GM21717 (cell line): ENCODE data around the gene TNK2.

Source experiments
- ATAC-seq: cut with Tn5 transposase; IDR thresholded peaks from one replicate; pipeline ENCODE4 v1.9.1; 2021; ENCODE audit warnings: mild to moderate bottlenecking, moderate library complexity; ENCODE audit not compliant: unreplicated experiment

The TNK2 gene

GRCh38 chr3:195886181-195887141, 21.9 kb downstream of the TNK2 start:
- no peak for ATAC-seq

GRCh38 chr3:195885036-195885891, 23.1 kb downstream of the TNK2 start:
- ATAC-seq = no peak

DNA sequence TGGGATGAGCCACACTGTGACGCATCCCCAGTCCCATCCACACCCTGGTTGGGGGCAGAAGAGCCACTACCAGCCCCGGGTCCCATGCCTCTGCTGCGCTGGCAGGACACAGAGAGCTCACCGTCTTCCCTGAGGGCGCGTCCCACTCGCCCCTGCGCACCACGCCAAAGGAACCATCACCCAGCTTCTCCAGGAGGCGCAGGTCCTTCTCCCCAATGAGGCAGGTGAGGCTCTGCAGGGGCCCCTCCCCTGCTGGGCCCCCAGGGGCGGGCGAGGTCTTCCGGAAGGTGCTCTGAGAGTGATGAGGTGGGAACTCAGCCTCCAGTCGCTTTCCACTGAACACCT, 23.7 kb downstream of the TNK2 start:
- ATAC-seq = no peak

GRCh38 chr3:195883801-195884200, 24.6 kb downstream of the TNK2 start:
- no peak for ATAC-seq

DNA sequence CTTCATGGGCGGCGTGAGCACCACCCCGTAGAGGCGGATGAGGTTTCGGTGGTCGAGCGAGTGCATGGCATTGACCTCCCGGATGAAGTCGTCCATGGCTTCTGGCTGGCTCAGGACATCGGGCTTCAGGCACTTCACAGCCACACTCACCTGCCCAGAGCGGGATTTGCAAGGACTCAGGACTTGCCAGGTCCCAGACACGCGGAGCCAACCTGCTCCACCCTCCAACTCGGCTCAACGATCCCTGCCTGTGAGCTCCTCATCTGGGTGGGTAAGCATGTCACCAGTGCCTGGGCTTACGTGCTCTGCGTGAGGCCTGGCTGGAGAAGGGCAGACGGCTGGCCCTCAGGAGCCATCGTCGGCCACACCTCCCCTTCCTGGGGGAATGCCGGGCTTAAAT, 25.2 kb downstream of the TNK2 start:
- no peak for ATAC-seq

GRCh38 chr3:195882002-195882441, 26.3 kb downstream of the TNK2 start:
- no peak for ATAC-seq

DNA sequence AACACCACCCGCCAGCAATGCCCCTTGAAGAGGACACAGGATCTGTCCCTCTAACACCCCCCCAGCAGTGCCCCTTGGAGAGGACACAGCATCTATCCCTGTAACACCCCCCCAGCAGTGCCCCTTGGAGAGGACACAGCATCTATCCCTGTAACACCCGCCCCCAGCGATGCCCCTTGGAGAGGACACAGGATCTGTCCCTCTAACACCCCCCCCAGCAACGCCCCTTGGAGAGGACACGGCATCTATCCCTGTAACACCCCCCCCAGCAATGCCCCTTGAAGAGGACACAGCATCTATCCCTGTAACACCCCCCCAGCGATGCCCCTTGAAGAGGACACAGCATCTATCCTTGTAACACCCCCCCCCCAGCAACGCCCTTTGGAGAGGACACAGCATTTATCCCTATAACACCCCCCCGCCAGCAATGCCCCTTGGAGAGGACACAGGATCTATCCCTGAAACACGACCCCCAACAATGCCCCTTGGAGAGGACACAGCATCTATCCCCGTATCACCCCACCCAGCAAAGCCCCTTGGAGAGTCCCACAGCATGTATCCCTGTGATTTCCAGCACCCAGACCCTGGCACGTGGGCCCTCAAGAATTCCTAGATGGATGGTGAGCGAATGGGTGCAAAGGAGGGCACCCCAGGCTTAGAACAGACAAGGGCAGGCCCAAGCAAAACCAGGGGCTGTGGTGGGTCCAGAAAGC, 26.9 kb downstream of the TNK2 start:
- ATAC-seq = no peak

- no peak for ATAC-seq
Measured at GRCh38 chr3:195880037-195880431, 28.3 kb downstream of the TNK2 start.

- ATAC-seq = no peak
Measured at GRCh38 chr3:195879416-195880036, 28.8 kb downstream of the TNK2 start.

DNA sequence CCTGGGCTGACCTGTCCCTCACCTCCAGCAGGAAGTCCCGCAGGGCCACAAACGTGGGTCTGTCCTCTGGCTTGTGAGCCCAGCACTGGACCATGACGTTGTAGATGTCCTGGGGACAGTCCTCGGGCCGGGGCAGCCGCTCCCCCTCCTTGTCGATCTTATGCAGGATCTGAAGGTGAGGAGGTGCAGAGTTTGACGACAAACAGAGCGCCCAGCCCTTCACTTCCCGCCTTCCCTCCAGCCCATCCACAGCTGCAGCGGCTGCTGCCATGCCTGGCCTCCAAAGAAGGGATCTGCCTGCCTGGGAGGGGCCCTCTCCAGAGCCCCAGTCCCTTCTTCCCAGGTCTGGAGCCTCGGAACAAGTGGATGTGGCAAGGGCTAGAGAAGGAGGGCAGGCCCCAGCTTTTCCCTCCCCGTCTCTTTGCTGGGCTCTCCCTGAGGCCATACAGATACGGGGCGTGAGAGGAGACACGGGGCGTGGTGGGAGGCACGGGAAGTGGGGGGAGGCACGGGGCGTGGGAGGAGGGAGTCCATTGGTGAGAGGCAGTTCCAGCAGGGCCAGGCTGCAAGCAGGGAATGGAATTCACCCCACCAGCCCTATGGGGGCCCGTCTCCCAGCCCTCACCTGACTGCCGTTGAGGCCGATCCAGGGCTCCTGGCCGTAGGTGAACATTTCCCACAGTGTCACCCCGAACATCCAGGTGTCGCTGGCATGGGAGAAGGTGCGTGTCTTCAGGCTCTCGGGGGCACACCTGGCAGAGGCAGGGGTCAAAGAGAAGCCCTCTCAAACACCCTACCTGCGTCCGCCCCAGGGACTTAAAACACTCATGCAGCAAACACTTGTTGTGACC, 29.7 kb downstream of the TNK2 start:
- ATAC-seq = no peak

- no peak for ATAC-seq
Measured at GRCh38 chr3:195877767-195878423, 30.5 kb downstream of the TNK2 start.

- no peak for ATAC-seq
Measured at GRCh38 chr3:195877136-195877715, 31.1 kb downstream of the TNK2 start.

- ATAC-seq = no peak
Measured at GRCh38 chr3:195876297-195877064, 31.9 kb downstream of the TNK2 start.

DNA sequence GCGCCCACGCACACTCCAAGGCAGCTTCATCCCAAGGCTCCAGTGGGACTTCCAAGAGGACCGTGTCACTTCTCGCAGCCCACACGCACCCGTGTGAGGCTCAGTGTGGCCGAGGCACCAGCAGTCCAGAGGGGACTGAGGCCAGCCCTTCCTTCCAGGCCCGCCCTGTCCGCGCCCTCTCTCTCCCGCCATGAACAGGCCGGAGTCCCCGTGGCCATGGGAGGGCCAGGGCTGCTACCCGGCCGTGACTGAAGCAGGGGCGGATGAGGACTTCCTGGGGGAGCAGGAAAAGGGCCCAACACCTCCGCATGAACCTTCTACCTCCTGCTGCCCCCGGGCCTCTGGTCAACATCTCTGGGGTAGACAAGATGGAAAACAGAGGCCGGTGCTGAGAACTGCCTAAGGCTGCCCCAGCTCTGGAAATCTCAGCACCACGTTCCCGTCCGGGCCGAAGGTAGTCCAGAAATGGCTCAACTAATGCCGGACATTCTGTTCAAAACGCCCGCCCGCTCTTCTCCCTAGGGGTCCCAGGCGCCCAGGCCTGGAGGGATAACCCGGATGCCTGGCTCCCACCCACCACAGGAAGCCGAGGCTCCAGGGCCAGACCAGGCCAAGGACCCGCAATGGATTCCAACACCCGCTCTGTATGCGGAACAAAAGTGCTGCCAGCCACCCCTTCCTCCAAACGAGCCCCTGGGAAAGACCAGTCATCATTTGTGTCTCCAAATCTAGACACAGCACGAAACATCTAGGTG, 32.7 kb downstream of the TNK2 start:
- ATAC-seq = no peak

DNA sequence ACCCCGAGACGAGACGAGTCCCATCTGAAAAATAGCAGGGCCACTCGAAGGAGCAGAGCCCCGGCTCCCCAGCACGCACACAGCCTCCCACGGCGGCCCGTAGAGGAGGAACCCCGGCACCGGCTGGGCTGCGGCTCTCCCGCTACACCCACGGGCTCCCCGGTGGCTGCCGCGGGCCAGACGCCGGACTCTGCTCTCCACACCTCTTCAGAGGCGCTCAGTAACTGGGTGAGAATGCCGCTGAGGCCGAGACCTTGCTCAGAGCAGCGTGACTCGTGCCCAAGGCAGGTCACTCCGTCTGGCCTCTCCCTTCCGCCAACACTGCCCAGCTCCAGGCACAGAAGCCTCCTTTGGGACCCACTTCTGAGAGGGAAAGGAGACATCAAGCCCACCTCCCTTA, 34.4 kb downstream of the TNK2 start:
- ATAC-seq = no peak

- ATAC-seq = no peak
Measured at GRCh38 chr3:195873281-195873887, 35.0 kb downstream of the TNK2 start.

DNA sequence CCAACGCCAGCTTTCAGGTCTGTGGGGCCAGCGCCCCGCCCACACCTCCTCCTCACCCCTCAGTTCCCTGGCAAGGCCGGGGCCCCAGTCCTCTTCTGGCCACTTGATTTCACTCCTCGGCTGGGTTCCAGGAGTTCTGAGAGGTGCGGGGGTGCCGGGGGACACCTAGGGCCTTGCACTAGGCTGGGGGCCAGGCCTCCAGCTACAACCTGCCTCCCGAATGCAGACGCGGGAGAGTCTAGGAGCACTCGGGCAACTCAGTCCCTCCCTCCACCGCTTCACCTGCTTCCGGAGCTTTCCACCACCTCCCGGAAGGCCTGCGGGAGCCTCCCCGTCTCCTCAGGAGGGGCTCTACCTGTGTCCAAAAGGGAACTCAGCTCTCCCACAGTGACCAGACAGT, 35.6 kb downstream of the TNK2 start:
- no peak for ATAC-seq
